ENCODE data around the gene MANBA.

The MANBA gene

DNA sequence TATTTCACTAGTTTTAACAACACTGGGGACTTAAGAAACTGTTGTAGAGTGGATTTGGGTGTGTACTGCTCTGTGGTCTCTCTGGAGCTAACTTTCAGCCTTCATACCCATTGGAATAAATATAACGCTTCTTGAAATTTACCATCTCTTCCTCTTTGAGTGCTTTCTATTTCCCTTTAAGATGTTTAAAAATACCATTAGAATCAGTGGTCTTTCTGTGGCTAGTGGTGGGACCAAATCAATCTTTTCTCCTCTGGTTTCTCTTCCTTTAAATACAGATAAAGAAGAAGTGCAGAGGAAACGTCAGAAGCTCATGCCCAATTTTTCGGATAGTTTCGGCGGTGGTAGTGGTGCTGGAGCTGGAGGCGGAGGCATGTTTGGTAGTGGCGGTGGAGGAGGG, 167.6 kb downstream of the MANBA start:
- POLR2A ChIA-PET: no interaction called here
- DNase-seq (ENCODE audit: extremely low spot score): no peak
- TF ChIP-seq, protein P1, sequence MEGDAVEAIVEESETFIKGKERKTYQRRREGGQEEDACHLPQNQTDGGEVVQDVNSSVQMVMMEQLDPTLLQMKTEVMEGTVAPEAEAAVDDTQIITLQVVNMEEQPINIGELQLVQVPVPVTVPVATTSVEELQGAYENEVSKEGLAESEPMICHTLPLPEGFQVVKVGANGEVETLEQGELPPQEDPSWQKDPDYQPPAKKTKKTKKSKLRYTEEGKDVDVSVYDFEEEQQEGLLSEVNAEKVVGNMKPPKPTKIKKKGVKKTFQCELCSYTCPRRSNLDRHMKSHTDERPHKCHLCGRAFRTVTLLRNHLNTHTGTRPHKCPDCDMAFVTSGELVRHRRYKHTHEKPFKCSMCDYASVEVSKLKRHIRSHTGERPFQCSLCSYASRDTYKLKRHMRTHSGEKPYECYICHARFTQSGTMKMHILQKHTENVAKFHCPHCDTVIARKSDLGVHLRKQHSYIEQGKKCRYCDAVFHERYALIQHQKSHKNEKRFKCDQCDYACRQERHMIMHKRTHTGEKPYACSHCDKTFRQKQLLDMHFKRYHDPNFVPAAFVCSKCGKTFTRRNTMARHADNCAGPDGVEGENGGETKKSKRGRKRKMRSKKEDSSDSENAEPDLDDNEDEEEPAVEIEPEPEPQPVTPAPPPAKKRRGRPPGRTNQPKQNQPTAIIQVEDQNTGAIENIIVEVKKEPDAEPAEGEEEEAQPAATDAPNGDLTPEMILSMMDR (IDR thresholded peaks at IDR 0.05; ENCODE audit: control extremely low read depth, extremely low read depth, low read depth, missing control alignments): no peak
- CTCF ChIA-PET: interaction anchor here (0.7 to 1.0 kb wide), 3 partner anchors 8 to 18 kb away, joined by 3 read pairs; no protein-coding TSS in a partner anchor

DNA sequence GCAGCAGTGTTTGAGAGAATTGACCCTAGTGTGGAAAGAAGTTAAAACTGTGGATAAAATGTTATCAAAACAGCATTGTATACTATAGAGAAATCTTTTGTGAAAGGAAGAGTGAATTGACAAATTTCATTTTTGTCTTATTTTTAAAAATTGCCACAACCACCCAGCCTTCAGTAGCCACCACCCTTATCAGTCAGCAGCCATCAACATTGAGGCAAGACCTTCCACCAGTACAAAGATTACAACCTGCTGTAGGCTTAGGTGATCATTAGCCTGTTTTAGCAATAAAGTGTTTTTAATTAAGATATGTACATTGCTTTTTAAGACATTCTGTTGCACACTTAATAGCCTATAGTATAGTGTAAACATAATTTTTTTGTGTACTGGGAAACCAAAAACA, 168.5 kb downstream of the MANBA start:
- CTCF ChIA-PET: no interaction called here
- no peak for DNase-seq (ENCODE audit: extremely low spot score)
- TF ChIP-seq, protein P1 (IDR thresholded peaks at IDR 0.05; ENCODE audit: control extremely low read depth, extremely low read depth, low read depth, missing control alignments): no peak
- POLR2A ChIA-PET: no interaction called here

DNA sequence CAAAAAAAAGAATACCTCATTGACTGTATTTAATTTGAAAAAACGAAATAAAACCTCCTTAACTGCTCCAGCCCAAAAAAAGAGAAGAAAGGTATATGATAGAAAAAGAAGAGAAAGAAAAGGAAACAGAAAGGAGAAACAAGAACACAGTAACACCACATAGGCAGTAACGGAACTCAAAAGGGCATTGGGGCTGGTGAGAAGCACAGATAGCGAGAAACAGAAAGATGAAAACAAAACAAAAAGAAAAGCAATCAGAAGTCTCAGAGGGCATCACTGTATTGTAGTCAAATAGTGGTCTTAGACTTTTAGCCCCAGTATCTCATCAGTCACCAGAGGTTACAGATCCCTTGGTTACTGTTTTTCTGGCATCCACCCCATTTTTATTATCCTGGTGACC, 171.0 kb downstream of the MANBA start:
- POLR2A ChIA-PET: no interaction called here
- TF ChIP-seq, protein P1 (IDR thresholded peaks at IDR 0.05; ENCODE audit: control extremely low read depth, extremely low read depth, low read depth, missing control alignments): no peak
- CTCF ChIA-PET: no interaction called here
- DNase-seq (ENCODE audit: extremely low spot score): no peak

DNA sequence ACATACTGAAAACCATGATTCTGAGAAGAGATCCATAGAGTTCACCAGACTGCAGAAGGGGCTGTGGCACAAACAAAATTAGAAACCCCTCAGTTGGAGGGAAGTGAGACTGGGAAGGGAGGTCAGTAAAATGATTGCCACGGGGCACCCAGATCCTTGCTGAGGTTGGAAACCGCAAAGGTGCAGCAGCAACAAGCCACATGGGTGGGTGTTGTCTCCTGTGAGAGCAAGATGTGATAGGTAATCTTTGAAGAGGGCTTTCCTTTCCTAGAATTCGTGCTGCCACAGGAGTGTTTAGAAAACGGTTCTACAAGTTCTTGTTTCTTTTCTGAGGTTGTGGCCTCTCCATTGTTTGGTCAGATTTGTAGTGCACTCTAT, 174.1 kb downstream of the MANBA start:
- TF ChIP-seq, protein P1 (IDR thresholded peaks at IDR 0.05; ENCODE audit: control extremely low read depth, extremely low read depth, low read depth, missing control alignments): no peak
- ChIA-PET POLR2A (no interaction called here), CTCF (interaction anchor here (1.0 to 2.7 kb wide), 10 partner anchors 10 to 126 kb away, joined by 3 to 12 read pairs (median 3); no protein-coding TSS in a partner anchor)
- DNase-seq (ENCODE audit: extremely low spot score): no peak

DNA sequence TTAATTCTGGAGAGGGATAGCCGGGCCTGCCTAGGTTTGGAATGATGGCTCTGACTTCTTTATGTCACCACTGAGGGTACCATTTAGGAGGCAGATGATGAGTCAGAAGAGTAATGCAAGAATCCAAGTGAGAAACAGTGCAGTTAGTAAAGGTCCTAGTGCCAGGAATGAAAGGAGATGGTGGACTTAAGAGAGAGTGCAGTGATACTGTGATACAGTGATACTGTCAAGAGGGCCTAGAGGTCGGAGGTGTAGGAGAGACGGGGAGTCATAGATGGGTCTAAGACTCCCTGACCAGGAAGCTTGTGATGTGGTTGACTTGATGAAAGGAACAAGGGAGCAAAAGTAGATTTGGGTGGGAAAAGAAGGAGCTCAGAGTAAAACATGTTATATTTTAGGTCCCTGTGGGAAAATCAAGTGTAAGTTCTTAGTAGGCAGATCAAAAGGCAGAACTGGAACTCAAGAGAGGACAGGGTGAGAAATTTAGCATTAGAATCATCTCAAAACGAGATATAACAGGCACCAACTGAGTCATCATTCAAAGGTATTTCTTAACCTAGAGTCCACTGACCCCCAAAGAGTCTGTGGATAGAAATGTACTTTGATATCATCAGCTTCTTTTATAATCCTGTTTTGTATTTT, 174.6 kb downstream of the MANBA start:
- ChIA-PET POLR2A (no interaction called here), CTCF (interaction anchor here (1.0 to 2.7 kb wide), 11 partner anchors 8 to 125 kb away, joined by 3 to 12 read pairs (median 3); no protein-coding TSS in a partner anchor)
- DNase-seq (ENCODE audit: extremely low spot score): peak; percentile 31
- TF ChIP-seq, protein P1 (IDR thresholded peaks at IDR 0.05; ENCODE audit: control extremely low read depth, extremely low read depth, low read depth, missing control alignments): no peak

DNA sequence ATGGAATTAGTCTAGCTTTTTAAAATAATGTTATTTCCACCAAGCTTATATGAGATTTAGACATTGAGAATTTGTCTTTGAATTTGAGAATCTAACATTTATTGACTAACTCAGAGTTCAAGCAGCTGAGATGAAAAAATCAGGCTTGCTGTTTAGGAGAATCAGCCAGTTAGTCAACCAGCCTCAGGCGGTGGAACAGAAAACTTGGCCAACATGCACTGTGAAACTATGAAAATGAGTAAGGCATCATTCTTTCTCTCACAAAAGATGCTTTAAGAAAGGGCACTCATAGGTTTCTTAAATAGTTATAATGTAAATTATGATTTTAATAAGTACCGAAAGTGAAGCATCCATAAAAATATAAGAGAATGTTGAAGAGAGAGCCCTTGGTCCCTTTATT, 175.4 kb downstream of the MANBA start:
- TF ChIP-seq, protein P1 (IDR thresholded peaks at IDR 0.05; ENCODE audit: control extremely low read depth, extremely low read depth, low read depth, missing control alignments): no peak
- POLR2A ChIA-PET: no interaction called here
- DNase-seq (ENCODE audit: extremely low spot score): peak; percentile 17
- CTCF ChIA-PET: interaction anchor here (1.2 to 2.7 kb wide), 8 partner anchors 8 to 506 kb away, joined by 3 to 12 read pairs (median 4); no protein-coding TSS in a partner anchor

Measured in GM10248 (cell line).